Fibroblast of villous mesenchyme (primary cell): ENCODE data around the gene INSRR. TPM values are rescaled to one million over a fixed set of nuclear protein-coding genes. Genes with fewer than 3 reads are reported as not detected.
A peak's percentile ranks its signal among the peaks of the same experiment; 100 is the strongest.

ENCODE experiments used
- DNase-seq: peaks from one replicate; pipeline ENCODE4 v3.0.0-alpha.2; 2010; ENCODE audit warnings: low read depth
- H3K4me3 ChIP-seq: 2 replicates; pipeline ENCODE4 v1.5.1; 2011; ENCODE audit warnings: low read depth, mild to moderate bottlenecking, low read length
- CTCF ChIP-seq: IDR thresholded peaks from 2 replicates; pipeline ENCODE4 v1.5.1; 2012; ENCODE audit warnings: low read depth, mild to moderate bottlenecking, low read length; ENCODE audit not compliant: insufficient read depth
- total RNA-seq: library from RNA; depleted of rRNA; stranded (reverse); fragments of >200 nt; gene quantifications from 2 replicates; pipeline ENCODE4 v1.2.3, GENCODE V29; 2012

Gene INSRR
- total RNA-seq, 1 donor = not detected

DNA sequence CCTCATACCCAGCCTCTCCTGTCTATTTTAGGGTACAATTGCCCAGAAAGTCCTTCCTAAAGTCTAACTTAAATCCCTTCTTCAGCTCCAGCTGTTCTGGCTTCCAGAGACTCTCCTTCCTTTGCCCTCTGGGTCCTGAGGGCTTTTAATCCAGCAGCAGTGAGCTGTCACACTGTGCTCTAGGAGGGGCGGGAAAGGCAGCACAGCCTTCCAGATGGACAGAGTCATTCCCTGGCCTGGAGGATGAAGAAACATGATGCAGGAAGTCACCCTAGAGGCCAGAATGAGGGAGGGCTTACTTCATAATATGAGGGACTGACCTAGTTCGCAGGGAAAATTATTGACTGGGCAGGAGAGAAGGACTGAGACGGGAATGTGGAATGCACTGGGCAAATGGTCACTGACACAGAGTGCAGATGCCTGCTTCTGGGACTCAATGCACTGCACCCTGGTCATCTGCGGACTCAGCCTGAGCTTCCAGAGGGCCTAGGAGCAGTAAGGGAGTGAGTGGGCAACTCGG lies 43.5 kb downstream of the INSRR start:
- no peak overlapping the region for H3K4me3 ChIP-seq
- peak; percentile 93 for DNase-seq
- peak; percentile 34 for TF ChIP-seq CTCF

DNA sequence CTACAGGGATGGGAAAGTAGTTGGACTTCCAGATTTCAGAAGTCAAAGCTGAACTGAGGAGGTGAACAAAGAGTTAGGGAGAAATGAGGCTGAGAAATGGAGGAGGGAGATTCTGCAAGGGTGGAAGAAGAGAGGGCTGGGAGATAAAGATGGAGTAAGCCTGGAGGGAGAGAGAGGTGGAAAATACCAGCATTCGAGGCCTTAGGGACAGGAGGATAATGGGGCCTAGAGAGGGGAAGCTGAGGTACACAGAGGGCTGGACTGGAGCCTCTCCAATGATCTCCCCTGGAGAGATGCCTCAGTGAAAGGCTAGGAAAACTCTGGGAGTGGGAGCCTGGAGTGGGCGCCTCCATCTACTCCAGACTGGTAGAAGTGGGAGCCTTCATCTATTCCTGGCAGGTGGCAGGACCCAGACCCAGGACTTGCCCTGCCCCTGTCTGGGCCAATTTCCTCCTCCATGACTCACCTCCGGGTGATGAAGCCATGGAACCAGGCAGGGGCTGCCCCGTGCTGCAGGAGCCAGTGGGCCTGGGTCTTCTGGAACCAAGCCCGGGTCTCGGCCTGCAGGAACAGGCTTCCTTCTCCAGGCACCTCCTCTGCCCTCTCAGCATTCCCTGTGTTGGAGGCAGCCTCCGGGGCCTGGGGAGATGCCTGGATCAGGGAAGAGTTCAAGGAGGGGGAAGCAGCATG lies 44.2 kb downstream of the INSRR start:
- no peak for DNase-seq
- no peak overlapping the region for H3K4me3 ChIP-seq
- no peak for TF ChIP-seq CTCF

DNA sequence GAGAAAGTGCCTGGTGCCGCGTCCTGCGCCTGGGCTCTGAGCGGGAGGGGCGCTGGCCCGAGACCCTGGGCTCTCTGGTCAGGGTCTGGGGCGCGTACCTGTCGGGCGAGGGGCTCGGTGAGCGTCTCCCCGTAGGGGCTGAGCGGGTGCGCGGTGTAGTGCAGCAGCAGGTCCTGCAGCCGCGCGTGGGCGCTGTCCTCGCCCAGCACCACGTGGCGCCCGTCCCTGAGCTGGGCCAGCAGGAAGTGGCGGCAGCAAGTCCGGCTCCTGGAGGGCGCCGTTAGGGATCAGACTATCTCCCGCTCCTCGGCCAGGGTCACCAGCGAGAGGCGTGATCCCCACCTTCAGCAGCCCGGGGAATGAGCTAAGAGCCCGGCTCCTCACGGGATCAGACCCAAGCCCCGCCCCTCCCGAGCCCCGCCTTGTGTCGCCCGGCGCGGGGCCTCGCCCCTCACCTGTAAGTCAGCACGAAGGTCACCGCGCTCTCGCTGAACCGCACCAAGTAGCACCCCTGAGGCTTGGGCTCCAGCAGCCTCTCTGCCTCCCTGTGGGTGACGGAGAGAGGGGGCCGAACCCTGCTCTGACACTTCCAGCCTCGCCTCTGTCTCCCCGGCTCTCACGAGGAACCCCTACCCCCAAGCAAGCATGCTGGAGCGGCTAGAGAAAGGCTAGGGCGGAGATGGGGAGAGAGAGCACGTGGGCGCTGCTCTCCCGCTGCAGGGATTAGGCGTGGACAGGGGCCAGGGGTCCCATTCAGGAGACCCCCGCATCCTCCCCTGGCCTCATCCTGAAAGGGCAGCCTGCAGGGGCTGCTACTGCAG lies 45.0 kb downstream of the INSRR start:
- TF ChIP-seq CTCF = peak; percentile 57
- peak; percentile 67 for DNase-seq
- H3K4me3 ChIP-seq = peak overlapping the region; percentile 46

- peak overlapping the region; percentile 46 for H3K4me3 ChIP-seq
- no peak for DNase-seq
- no peak for TF ChIP-seq CTCF
Observed at GRCh38 chr1:156813298-156813697, 45.6 kb downstream of the INSRR start.

DNA sequence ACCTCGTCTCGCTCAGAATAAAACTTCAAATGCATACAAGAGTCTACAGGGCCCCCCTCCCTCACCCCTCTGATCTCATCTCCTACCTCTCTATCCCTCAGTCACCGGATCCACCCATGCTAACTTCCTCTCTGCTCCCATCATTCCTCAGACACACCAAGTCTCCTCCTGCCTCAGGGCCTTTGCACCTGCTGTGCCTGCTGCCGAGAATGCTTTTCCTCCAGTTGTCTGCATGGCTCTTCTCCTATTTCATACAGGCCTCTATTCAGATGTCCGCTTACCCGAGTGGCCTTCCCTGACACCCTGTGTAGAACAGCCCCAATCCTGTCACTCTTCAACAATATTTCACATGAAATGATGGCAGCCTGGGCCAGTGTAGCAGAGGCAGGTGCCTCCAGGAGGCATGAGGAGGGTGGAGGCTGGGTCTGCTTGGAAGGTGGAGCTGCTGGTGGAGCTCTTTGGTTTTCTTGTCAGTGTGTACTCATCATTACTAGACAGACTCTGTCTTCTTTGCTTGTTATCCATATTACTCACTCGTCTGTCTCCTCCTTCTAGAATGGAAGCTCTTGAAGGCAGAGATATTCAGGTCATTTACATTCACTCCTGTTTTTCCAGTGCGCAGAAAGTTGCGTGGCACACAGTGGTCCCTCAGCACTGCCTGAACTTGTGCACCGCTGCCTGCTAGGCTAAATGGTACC lies 46.5 kb downstream of the INSRR start:
- no peak overlapping the region for H3K4me3 ChIP-seq
- DNase-seq = no peak
- no peak for TF ChIP-seq CTCF

- no peak for DNase-seq
- no peak for TF ChIP-seq CTCF
- no peak overlapping the region for H3K4me3 ChIP-seq
Observed at GRCh38 chr1:156811168-156811567, 47.7 kb downstream of the INSRR start.
